GM10847 (cell line): ENCODE measurements around the gene MRTFA.

ENCODE experiments used
- POLR2A ChIP-seq: IDR thresholded peaks from 2 replicates; pipeline ENCODE4 v1.6.1; 2011; ENCODE audit not compliant: insufficient read length; ENCODE audit errors: extremely low read depth

MRTFA gene

GRCh38 chr22:40463683-40464082, 172.8 kb downstream of the MRTFA start:
- TF ChIP-seq POLR2A = peak; percentile 9

- peak; percentile 18 for TF ChIP-seq POLR2A
These were observed 173.4 kb downstream of the MRTFA start for GRCh38 chr22:40463017-40463631.

- no peak for TF ChIP-seq POLR2A
These were observed 174.1 kb downstream of the MRTFA start for GRCh38 chr22:40462195-40462984.

GRCh38 chr22:40453671-40454070, 182.8 kb downstream of the MRTFA start:
- no peak for TF ChIP-seq POLR2A

GRCh38 chr22:40452730-40453487, 183.6 kb downstream of the MRTFA start:
- no peak for TF ChIP-seq POLR2A

GRCh38 chr22:40451210-40451609, 185.3 kb downstream of the MRTFA start:
- no peak for TF ChIP-seq POLR2A

- no peak for TF ChIP-seq POLR2A
These were observed 185.9 kb downstream of the MRTFA start for GRCh38 chr22:40450616-40451015.

- no peak for TF ChIP-seq POLR2A
These were observed 186.9 kb downstream of the MRTFA start for GRCh38 chr22:40449676-40450035.

GRCh38 chr22:40446203-40446602, 190.3 kb downstream of the MRTFA start:
- no peak for TF ChIP-seq POLR2A

- no peak for TF ChIP-seq POLR2A
These were observed 192.2 kb downstream of the MRTFA start for GRCh38 chr22:40444178-40444831.

GRCh38 chr22:40443732-40444131, 192.8 kb downstream of the MRTFA start:
- TF ChIP-seq POLR2A = no peak

GRCh38 chr22:40441761-40442390, 194.6 kb downstream of the MRTFA start:
- TF ChIP-seq POLR2A = no peak

GRCh38 chr22:40436505-40437431, 199.8 kb downstream of the MRTFA start:
- no peak for TF ChIP-seq POLR2A

- TF ChIP-seq POLR2A = no peak
These were observed 201.8 kb downstream of the MRTFA start for GRCh38 chr22:40434745-40435144.
